Measurements from ENCODE around the gene BCAS3.

Gene BCAS3

DNA sequence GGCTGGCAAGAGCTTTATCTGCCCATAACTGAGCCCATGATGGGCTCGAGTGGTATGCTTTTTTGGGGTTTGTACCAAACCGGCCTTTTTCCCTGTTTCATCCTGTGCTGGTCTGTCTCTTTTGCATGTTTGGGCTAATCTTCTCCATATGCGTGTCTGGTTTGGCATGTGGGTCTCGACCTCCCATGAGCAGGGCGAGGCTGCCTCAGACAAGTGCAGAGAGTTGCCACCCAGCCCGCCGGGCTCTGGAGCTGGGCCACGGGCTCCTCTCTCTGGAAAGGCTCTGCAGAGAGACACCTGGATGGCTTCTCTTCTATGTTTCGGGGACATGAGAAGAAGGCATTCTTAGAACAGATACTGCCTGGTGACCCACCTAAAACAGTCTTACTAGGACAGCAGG, 654.2 kb downstream of the BCAS3 start:
- no peaks in the 10 kb centered on the region for H3K79me2 ChIP-seq (ENCODE audit: insufficient read depth, low read length)
- H3K27ac ChIP-seq (ENCODE audit: low read depth, low read length, poor library complexity, severe bottlenecking) = no peak overlapping the region
- no peaks in the 10 kb centered on the region for H3K36me3 ChIP-seq (ENCODE audit: insufficient read depth, low read length)
- TF ChIP-seq EZH2 (IDR thresholded peaks at IDR 0.05; ENCODE audit: borderline replicate concordance, low read length) = no peak
- TF ChIP-seq CTCF (IDR thresholded peaks at IDR 0.05; ENCODE audit: low read length) = no peak
- no peaks in the 10 kb centered on the region for H3K9me2 ChIP-seq (ENCODE audit: low read depth, low read length)
- H3K9me3 ChIP-seq (ENCODE audit: low read length) = no peaks in the 10 kb centered on the region
- no peak overlapping the region for H3K4me2 ChIP-seq (ENCODE audit: low read length)
- no peaks in the 10 kb centered on the region for H4K20me1 ChIP-seq (ENCODE audit: insufficient read depth, low read length)
- H2AFZ ChIP-seq (ENCODE audit: low read length) = no peak overlapping the region
- H3F3A ChIP-seq (ENCODE audit: insufficient read depth, low read length) = no peaks in the 10 kb centered on the region
- no peak overlapping the region for H3K4me3 ChIP-seq (ENCODE audit: low read depth, low read length, poor library complexity, severe bottlenecking)
- no peaks in the 10 kb centered on the region for H3K27me3 ChIP-seq (ENCODE audit: insufficient read depth, low read length)
- no peak overlapping the region for H3K9ac ChIP-seq (ENCODE audit: low read length)
- H3K4me1 ChIP-seq (ENCODE audit: insufficient read depth, low read length, severe bottlenecking) = no peaks in the 10 kb centered on the region

GRCh38 chr17:61333136-61333535, 655.5 kb downstream of the BCAS3 start:
- H4K20me1 ChIP-seq (ENCODE audit: insufficient read depth, low read length) = no peaks in the 10 kb centered on the region
- H3K9ac ChIP-seq (ENCODE audit: low read length) = no peak overlapping the region
- H3F3A ChIP-seq (ENCODE audit: insufficient read depth, low read length) = no peaks in the 10 kb centered on the region
- H3K79me2 ChIP-seq (ENCODE audit: insufficient read depth, low read length) = no peaks in the 10 kb centered on the region
- TF ChIP-seq EZH2 (IDR thresholded peaks at IDR 0.05; ENCODE audit: borderline replicate concordance, low read length) (no peak), CTCF (IDR thresholded peaks at IDR 0.05; ENCODE audit: low read length) (no peak)
- H2AFZ ChIP-seq (ENCODE audit: low read length) = no peak overlapping the region
- no peaks in the 10 kb centered on the region for H3K27me3 ChIP-seq (ENCODE audit: insufficient read depth, low read length)
- no peaks in the 10 kb centered on the region for H3K9me3 ChIP-seq (ENCODE audit: low read length)
- H3K4me2 ChIP-seq (ENCODE audit: low read length) = no peak overlapping the region
- H3K4me1 ChIP-seq (ENCODE audit: insufficient read depth, low read length, severe bottlenecking) = no peaks in the 10 kb centered on the region
- H3K9me2 ChIP-seq (ENCODE audit: low read depth, low read length) = no peaks in the 10 kb centered on the region
- no peaks in the 10 kb centered on the region for H3K36me3 ChIP-seq (ENCODE audit: insufficient read depth, low read length)
- no peak overlapping the region for H3K27ac ChIP-seq (ENCODE audit: low read depth, low read length, poor library complexity, severe bottlenecking)
- no peak overlapping the region for H3K4me3 ChIP-seq (ENCODE audit: low read depth, low read length, poor library complexity, severe bottlenecking)

DNA sequence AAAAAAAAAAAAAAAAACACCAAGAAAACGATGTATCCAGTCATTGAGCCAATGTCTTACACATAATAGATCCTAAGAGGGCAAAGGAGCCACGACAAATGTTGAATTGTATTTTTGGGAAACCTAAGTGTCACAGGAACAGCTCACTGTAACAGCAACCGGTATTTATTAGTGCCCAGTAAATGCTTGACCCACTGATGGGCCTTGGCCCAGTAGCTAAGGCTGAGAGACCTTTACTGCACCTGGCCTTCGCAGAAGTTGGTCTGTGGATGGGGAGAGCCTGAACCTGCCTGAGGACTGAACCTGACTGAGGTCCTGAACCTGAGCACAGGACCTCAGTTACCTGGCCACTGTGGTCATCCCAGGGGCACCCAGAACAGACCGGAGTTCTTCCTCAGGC, 657.0 kb downstream of the BCAS3 start:
- Histone ChIP-seq H4K20me1 (ENCODE audit: insufficient read depth, low read length) (no peaks in the 10 kb centered on the region), H3K9ac (ENCODE audit: low read length) (no peak overlapping the region), H3F3A (ENCODE audit: insufficient read depth, low read length) (no peaks in the 10 kb centered on the region), H3K4me3 (ENCODE audit: low read depth, low read length, poor library complexity, severe bottlenecking) (no peak overlapping the region), H2AFZ (ENCODE audit: low read length) (no peak overlapping the region), H3K27ac (ENCODE audit: low read depth, low read length, poor library complexity, severe bottlenecking) (no peak overlapping the region), H3K36me3 (ENCODE audit: insufficient read depth, low read length) (no peaks in the 10 kb centered on the region), H3K4me1 (ENCODE audit: insufficient read depth, low read length, severe bottlenecking) (no peaks in the 10 kb centered on the region), H3K4me2 (ENCODE audit: low read length) (no peak overlapping the region), H3K79me2 (ENCODE audit: insufficient read depth, low read length) (no peaks in the 10 kb centered on the region), H3K9me3 (ENCODE audit: low read length) (no peaks in the 10 kb centered on the region), H3K27me3 (ENCODE audit: insufficient read depth, low read length) (no peaks in the 10 kb centered on the region), H3K9me2 (ENCODE audit: low read depth, low read length) (no peaks in the 10 kb centered on the region)
- TF ChIP-seq EZH2 (IDR thresholded peaks at IDR 0.05; ENCODE audit: borderline replicate concordance, low read length) = no peak
- TF ChIP-seq CTCF (IDR thresholded peaks at IDR 0.05; ENCODE audit: low read length) = no peak

Measured in OCI-LY1 (cell line).